Keratinocyte (primary cell): ENCODE data around the gene CTRB1.

Experiments
- EZH2 ChIP-seq: IDR thresholded peaks from one replicate; pipeline ENCODE4 v1.6.1; 2012; ENCODE audit warnings: inconsistent platforms, mild to moderate bottlenecking, low read length, moderate library complexity
- TF ChIP-seq, protein P1 (sequence below), 3 experiments: IDR thresholded peaks in 1 of 3; conservative IDR thresholded peaks in 1 of 3; optimal IDR thresholded peaks in 1 of 3; 2 replicates in 2 of 3; 3 replicates in 1 of 3; pipeline versions ENCODE3 to v1.5.1; 2011; ENCODE audit warnings: low read length in 3 of 3, mild to moderate bottlenecking in 3 of 3, moderate library complexity in 2 of 3, control low read depth in 1 of 3, inconsistent platforms in 1 of 3; ENCODE audit not compliant: insufficient read depth in 2 of 3; ENCODE audit errors: extremely low read depth in 1 of 3

- TF ChIP-seq, protein P1, sequence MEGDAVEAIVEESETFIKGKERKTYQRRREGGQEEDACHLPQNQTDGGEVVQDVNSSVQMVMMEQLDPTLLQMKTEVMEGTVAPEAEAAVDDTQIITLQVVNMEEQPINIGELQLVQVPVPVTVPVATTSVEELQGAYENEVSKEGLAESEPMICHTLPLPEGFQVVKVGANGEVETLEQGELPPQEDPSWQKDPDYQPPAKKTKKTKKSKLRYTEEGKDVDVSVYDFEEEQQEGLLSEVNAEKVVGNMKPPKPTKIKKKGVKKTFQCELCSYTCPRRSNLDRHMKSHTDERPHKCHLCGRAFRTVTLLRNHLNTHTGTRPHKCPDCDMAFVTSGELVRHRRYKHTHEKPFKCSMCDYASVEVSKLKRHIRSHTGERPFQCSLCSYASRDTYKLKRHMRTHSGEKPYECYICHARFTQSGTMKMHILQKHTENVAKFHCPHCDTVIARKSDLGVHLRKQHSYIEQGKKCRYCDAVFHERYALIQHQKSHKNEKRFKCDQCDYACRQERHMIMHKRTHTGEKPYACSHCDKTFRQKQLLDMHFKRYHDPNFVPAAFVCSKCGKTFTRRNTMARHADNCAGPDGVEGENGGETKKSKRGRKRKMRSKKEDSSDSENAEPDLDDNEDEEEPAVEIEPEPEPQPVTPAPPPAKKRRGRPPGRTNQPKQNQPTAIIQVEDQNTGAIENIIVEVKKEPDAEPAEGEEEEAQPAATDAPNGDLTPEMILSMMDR (optimal IDR thresholded peaks at IDR 0.05 in 1 of 3, IDR thresholded peaks at IDR 0.05 in 1 of 3, conservative IDR thresholded peaks at IDR 0.05 in 1 of 3; ENCODE audit: extremely low read depth in 1 of 3, insufficient read depth in 2 of 3, low read length in 3 of 3): no peak
- no peak for TF ChIP-seq EZH2
These were observed 18.8 kb downstream of the CTRB1 start for GRCh38 chr16:75237398-75238131.
